GM12873 (cell line): ENCODE results near the gene NSG2.

Experiments
- CTCF ChIP-seq: IDR thresholded peaks from 2 replicates; pipeline ENCODE4 v1.5.1; 2012; ENCODE audit warnings: low read depth, mild to moderate bottlenecking, moderate library complexity, low read length, control low read depth; ENCODE audit not compliant: insufficient read depth; ENCODE audit errors: missing control alignments

Gene NSG2

GRCh38 chr5:174063082-174063756, 17.7 kb downstream of the NSG2 start:
- TF ChIP-seq CTCF, result no peak

GRCh38 chr5:174064171-174064570, 18.7 kb downstream of the NSG2 start:
- TF ChIP-seq CTCF, result no peak

GRCh38 chr5:174065528-174066197, 20.2 kb downstream of the NSG2 start:
- no peak for TF ChIP-seq CTCF

GRCh38 chr5:174067499-174067898, 22.0 kb downstream of the NSG2 start:
- no peak for TF ChIP-seq CTCF

- no peak for TF ChIP-seq CTCF
Measured at GRCh38 chr5:174071484-174071883, 26.0 kb downstream of the NSG2 start.

- TF ChIP-seq CTCF, result no peak
Measured at GRCh38 chr5:174073122-174073660, 27.7 kb downstream of the NSG2 start.

- no peak for TF ChIP-seq CTCF
Measured at GRCh38 chr5:174074369-174074768, 28.9 kb downstream of the NSG2 start.
